ENCODE results near the gene AGPAT3.

The AGPAT3 gene

DNA sequence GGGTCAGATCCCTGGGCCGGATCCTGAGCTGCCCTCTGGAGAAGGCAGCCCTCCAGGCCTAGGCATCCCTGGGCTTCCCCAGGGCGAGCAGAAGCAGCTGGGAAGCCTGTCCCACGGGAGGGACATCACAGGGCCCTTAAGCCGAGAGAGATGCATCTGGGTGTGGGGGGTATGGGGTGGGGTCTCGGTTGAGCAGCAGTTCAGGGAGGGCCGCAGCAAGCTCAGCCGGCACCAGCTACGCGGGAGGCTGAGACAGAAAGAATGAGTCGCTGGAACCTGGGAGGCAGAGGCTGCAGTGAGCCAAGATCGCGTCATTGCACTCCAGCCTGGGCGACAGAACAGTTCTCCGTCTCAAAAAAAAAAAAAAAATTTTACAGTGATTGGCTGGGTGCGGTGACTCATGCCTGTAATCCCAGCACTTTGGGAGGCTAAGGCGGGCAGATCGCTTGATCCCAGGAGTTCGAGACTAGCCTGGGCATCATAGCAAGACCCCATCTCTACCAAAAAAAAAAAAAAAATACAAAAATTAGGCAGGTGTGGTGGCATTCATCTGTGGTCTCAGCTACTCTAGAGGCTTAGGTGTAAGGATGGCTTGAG lies 37.9 kb upstream of the AGPAT3 start:
- no peak overlapping the region for H3K4me3 ChIP-seq (replicated peaks in 1 of 2; ENCODE audit: low read depth in 2 of 2, low read length in 2 of 2)
- TF ChIP-seq, protein P1, sequence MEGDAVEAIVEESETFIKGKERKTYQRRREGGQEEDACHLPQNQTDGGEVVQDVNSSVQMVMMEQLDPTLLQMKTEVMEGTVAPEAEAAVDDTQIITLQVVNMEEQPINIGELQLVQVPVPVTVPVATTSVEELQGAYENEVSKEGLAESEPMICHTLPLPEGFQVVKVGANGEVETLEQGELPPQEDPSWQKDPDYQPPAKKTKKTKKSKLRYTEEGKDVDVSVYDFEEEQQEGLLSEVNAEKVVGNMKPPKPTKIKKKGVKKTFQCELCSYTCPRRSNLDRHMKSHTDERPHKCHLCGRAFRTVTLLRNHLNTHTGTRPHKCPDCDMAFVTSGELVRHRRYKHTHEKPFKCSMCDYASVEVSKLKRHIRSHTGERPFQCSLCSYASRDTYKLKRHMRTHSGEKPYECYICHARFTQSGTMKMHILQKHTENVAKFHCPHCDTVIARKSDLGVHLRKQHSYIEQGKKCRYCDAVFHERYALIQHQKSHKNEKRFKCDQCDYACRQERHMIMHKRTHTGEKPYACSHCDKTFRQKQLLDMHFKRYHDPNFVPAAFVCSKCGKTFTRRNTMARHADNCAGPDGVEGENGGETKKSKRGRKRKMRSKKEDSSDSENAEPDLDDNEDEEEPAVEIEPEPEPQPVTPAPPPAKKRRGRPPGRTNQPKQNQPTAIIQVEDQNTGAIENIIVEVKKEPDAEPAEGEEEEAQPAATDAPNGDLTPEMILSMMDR (IDR thresholded peaks at IDR 0.05; ENCODE audit: low read depth, low read length), result no peak
- peak; percentile 56 to 86 for DNase-seq (ENCODE audit: low read depth in 2 of 2)

DNA sequence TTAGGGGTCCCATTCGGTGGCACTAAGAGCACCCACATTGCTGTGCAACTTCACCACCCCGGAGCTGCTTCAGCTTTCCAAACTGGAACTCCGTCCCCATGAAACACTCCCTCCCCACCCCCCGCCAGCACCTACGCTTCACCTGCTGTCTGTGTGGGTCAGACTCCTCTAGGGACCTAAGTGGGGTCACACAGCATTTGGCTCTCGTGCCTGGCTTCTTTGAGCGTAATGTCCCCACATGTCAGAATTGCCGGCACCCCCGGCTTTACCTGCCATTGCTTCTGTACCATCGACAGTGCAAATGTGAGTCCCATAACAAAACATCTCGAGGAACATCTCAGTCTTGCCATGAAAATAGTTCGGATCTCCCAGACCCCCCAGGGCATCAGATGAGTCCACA lies 35.9 kb upstream of the AGPAT3 start:
- no peak for DNase-seq (ENCODE audit: low read depth in 2 of 2)

DNA sequence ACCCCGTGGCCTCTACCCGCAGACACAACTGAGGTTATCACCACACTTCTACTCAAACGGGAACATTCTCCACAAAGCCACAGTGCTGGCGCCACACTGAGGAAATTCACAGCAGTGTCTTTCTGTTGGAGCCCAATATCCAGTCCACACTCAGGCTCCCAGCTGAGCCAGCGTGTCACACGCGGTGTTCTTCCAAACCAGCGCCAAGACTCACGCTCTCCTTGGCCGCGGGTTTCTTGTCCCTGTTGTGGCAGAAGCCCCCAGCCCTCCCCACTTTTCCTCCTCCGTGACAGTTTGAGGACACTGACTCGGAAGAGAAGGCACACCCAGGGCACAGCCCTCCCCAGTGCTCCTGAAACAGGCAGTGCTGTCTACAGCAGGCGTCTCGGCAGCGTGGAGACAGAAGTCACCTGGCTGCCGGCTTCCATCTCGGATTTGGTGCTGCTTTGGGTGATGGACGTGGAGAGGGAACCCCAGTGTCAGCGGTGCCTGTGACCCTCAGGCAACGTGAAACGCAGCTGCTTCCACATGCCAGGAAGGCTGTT lies 35.4 kb upstream of the AGPAT3 start:
- TF ChIP-seq, protein P1 (IDR thresholded peaks at IDR 0.05; ENCODE audit: low read depth, low read length), result peak; percentile 3
- DNase-seq (ENCODE audit: low read depth in 2 of 2), result no peak
- H3K4me3 ChIP-seq (replicated peaks in 1 of 2; ENCODE audit: low read depth in 2 of 2, low read length in 2 of 2), result no peak overlapping the region

More for the DNA sequence above, 35.9 kb upstream of the AGPAT3 start:
- TF ChIP-seq, protein P1 (IDR thresholded peaks at IDR 0.05; ENCODE audit: low read depth, low read length), result no peak
- H3K4me3 ChIP-seq (replicated peaks in 1 of 2; ENCODE audit: low read depth in 2 of 2, low read length in 2 of 2), result no peak overlapping the region

DNA sequence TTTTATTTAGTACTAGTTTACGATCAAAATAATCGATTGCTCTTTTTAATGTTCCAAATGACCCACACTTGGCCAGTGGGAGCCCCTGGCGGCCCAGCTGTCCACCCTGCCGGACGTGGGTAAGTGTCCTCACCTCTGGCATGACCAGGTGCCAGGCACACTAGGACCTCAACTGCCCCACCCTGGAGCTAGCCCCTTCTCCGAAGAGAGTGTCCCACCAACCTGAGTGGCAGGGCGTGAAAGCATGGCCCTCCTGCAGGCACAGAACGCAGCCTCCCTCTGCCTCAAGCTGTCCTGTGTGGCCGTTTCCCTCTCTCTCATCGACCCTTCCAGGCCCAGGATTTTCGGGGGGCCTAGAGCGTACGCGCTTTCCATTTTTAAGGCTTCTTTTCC lies 32.9 kb upstream of the AGPAT3 start:
- no peak for DNase-seq (ENCODE audit: low read depth in 2 of 2)
- H3K4me3 ChIP-seq (replicated peaks in 1 of 2; ENCODE audit: low read depth in 2 of 2, low read length in 2 of 2), result no peak overlapping the region
- TF ChIP-seq, protein P1 (IDR thresholded peaks at IDR 0.05; ENCODE audit: low read depth, low read length), result no peak

DNA sequence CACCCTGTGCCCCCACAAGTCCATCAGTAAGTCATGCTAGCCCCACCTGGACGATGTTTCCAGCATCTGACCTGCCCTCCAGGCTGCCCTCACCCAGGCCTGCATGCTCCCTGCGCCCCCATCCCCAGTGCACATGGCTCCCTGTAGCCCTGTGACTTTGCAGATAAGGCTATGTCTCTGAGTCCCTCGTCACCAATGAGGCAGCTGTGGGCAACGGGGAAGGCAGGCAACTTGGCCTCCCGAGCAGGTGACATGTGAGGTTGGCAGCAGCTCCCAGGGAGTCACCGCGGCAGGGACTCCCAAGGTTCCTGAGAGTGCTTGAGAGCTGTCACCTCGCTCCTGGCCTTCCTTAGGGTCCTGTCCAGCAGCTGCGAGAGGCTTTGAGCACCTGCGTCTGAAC lies 32.4 kb upstream of the AGPAT3 start:
- TF ChIP-seq, protein P1 (IDR thresholded peaks at IDR 0.05; ENCODE audit: low read depth, low read length), result no peak
- DNase-seq (ENCODE audit: low read depth in 2 of 2), result no peak
- H3K4me3 ChIP-seq (replicated peaks in 1 of 2; ENCODE audit: low read depth in 2 of 2, low read length in 2 of 2), result no peak overlapping the region

DNA sequence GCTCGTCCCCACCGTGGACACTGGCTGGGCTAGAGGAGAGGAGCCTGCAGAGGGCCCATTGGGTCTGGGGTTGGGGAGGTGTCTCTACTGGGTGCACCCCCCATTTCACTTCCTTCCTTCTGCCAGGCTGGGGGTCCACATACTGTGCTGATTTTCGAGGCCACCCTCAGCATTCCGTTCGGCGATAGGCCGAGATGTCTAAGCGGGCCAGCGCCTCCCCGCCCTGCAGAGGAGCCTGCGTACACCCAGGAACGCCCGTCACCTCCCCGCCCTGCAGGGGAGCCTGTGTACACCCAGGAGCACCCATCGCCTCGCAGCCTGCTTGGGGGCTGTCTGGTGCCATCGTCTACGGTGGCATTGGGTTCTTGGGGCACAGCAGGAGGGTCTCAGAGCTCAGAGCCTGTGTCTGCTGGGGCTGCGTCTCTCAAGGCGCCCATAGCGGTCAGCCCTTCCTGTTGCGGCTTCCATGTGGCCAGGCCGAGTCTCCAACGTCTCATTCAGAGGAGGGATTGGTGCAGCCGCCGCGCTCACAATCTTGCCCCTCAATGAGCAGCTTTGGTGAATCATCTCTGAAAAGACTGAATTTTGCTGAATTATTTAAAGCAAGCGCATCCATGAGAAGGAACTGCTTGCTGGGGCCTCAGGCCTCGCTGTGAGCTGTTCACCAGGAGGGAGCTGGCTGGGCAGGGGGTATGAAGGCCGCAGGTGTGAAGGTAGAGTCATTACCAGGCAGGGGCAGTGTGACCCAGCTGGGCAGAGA lies 30.7 kb upstream of the AGPAT3 start:
- H3K4me3 ChIP-seq (replicated peaks in 1 of 2; ENCODE audit: low read depth in 2 of 2, low read length in 2 of 2), result no peak overlapping the region

More for the DNA sequence above, 30.7 kb upstream of the AGPAT3 start:
- TF ChIP-seq, protein P1 (IDR thresholded peaks at IDR 0.05; ENCODE audit: low read depth, low read length), result no peak
- no peak for DNase-seq (ENCODE audit: low read depth in 2 of 2)
